WERI-Rb-1 (cell line): ENCODE measurements around the gene CREBL2.

Experiments used
- DNase-seq: peaks from one replicate; pipeline ENCODE4 v3.0.0-alpha.2; 2020
- H3K27ac ChIP-seq: fragments of 250-450 bp; sonication (Bioruptor Pico); 2 replicates; pipeline ENCODE4 v1.5.1; 2020; ENCODE audit warnings: mild to moderate bottlenecking, moderate library complexity
- H3K27me3 ChIP-seq: fragments of 250-450 bp; sonication (Bioruptor Pico); 2 replicates; pipeline ENCODE4 v1.5.1; 2021; ENCODE audit warnings: mild to moderate bottlenecking, low read depth, moderate library complexity; ENCODE audit not compliant: insufficient read depth, severe bottlenecking
- H3K36me3 ChIP-seq: fragments of 250-450 bp; sonication (Bioruptor Pico); 2 replicates; pipeline ENCODE4 v1.5.1; 2020; ENCODE audit warnings: mild to moderate bottlenecking, moderate library complexity
- H3K4me3 ChIP-seq: 2 replicates; pipeline ENCODE4 v1.5.1; 2011; ENCODE audit warnings: low read depth, mild to moderate bottlenecking, control low read depth, low read length
- H3K9me3 ChIP-seq: fragments of 250-450 bp; sonication (Bioruptor Pico); 2 replicates; pipeline ENCODE4 v1.5.1; 2021; ENCODE audit warnings: mild to moderate bottlenecking, moderate library complexity; ENCODE audit not compliant: severe bottlenecking
- TF ChIP-seq, protein P1 (sequence below): IDR thresholded peaks from 2 replicates; pipeline ENCODE4 v1.5.1; 2011; ENCODE audit warnings: low read depth, mild to moderate bottlenecking, control low read depth, inconsistent platforms, low read length

Gene CREBL2

GRCh38 chr12:12686472-12686871 is 74.8 kb downstream of the CREBL2 start:
- Histone ChIP-seq H3K9me3 (no peaks in the 10 kb centered on the region), H3K27me3 (no peaks in the 10 kb centered on the region), H3K36me3 (no peaks in the 10 kb centered on the region), H3K27ac (no peak overlapping the region), H3K4me3 (no peak overlapping the region)
- TF ChIP-seq, protein P1, sequence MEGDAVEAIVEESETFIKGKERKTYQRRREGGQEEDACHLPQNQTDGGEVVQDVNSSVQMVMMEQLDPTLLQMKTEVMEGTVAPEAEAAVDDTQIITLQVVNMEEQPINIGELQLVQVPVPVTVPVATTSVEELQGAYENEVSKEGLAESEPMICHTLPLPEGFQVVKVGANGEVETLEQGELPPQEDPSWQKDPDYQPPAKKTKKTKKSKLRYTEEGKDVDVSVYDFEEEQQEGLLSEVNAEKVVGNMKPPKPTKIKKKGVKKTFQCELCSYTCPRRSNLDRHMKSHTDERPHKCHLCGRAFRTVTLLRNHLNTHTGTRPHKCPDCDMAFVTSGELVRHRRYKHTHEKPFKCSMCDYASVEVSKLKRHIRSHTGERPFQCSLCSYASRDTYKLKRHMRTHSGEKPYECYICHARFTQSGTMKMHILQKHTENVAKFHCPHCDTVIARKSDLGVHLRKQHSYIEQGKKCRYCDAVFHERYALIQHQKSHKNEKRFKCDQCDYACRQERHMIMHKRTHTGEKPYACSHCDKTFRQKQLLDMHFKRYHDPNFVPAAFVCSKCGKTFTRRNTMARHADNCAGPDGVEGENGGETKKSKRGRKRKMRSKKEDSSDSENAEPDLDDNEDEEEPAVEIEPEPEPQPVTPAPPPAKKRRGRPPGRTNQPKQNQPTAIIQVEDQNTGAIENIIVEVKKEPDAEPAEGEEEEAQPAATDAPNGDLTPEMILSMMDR = no peak
- DNase-seq = no peak

DNA sequence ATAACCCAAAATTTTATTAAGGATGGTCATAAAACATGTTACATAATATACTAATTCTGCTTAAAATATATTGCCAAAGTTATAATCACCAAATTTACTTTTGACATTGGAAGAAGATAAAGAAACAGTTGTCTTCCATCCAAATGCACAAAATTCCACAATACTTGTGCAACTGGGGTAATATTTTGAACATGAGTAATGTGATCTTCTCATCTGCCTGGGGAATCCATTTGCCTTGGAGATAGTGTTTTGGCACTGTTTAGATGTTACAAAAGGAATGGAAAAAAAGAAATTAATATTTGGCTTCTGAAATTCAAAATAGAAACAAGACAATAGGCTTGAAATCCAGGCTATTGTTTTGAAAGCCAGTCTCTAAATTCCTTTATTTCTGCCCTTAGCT is 75.2 kb downstream of the CREBL2 start:
- Histone ChIP-seq H3K4me3 (no peak overlapping the region), H3K27ac (no peak overlapping the region), H3K27me3 (no peaks in the 10 kb centered on the region), H3K36me3 (no peaks in the 10 kb centered on the region), H3K9me3 (no peaks in the 10 kb centered on the region)
- TF ChIP-seq, protein P1 = no peak
- no peak for DNase-seq

- Histone ChIP-seq H3K27ac (no peak overlapping the region), H3K4me3 (no peak overlapping the region), H3K36me3 (no peaks in the 10 kb centered on the region), H3K9me3 (no peaks in the 10 kb centered on the region), H3K27me3 (no peaks in the 10 kb centered on the region)
- no peak for DNase-seq
- TF ChIP-seq, protein P1 = no peak
Observed at GRCh38 chr12:12689647-12690300, 78.1 kb downstream of the CREBL2 start.

DNA sequence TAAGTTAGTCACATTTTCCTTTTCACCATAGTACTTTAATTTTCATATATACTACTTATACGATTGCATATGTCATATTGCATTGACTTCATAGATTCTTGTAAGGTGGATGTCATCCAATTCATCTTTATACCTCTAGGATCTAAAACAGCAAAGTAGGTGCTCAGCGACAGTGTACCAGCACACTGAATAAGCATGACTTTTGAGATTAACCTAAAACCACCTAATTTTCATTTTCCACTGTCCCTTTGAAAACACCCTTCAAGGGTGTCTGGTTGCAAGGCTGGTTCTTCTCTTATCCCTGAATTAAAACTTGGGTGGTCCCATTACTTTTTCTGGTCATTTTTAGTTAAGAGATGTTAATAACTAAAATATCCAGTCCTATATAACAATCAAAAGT is 79.9 kb downstream of the CREBL2 start:
- no peak overlapping the region for H3K27ac ChIP-seq

DNA sequence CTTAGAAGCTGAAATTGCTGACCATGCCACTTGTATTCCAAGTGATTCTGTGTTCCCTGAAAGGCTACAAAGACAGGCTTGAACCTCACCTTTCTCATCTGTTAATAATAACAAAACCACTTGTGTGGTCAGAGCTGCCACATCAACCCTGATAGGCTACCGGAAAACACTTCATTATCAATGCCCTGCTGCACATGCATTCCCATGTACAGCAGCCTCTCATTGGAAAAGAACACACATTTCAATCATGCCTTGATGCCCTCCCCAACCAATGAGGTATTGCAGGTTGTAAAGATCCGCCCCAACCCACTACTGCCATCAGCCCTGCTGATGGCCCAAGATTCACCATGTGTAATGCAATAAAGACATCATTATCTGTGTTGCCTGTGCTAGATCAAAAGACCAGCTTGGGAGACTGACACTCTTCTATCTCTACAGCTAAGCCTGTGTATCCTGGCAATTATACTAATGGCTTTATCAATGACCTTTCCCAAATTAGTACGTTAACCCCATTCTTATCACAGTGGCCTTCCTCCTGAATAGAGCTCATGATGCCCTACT is 81.5 kb downstream of the CREBL2 start:
- TF ChIP-seq, protein P1 = no peak
- DNase-seq = no peak
- Histone ChIP-seq H3K9me3 (no peaks in the 10 kb centered on the region), H3K27ac (no peak overlapping the region), H3K4me3 (no peak overlapping the region), H3K36me3 (no peaks in the 10 kb centered on the region), H3K27me3 (no peaks in the 10 kb centered on the region)

More for the DNA sequence above, 79.9 kb downstream of the CREBL2 start:
- Histone ChIP-seq H3K36me3 (no peaks in the 10 kb centered on the region), H3K27me3 (no peaks in the 10 kb centered on the region), H3K4me3 (no peak overlapping the region), H3K9me3 (no peaks in the 10 kb centered on the region)
- TF ChIP-seq, protein P1 = no peak
- DNase-seq = no peak
